Epithelial cell of proximal tubule (primary cell): ENCODE results near the gene ZNF280D. TPM values are rescaled to one million over a fixed set of nuclear protein-coding genes. Genes with fewer than 3 reads are reported as not detected.
"Not testable (repeated sequence)": the region's sequence is repeated elsewhere in the genome, so short reads cannot be mapped to it uniquely, and the experiment has no call there.

Experiments used
- DNase-seq: peaks from one replicate; pipeline ENCODE4 v3.0.0-alpha.2; 2011; ENCODE audit warnings: low read depth
- H3K4me3 ChIP-seq: 2 replicates; pipeline ENCODE4 v1.5.1; 2011; ENCODE audit warnings: low read depth, mild to moderate bottlenecking, low read length
- total RNA-seq: library from RNA; depleted of rRNA; stranded (reverse); fragments of >200 nt; gene quantifications from 2 replicates; pipeline ENCODE4 v1.2.3, GENCODE V29; 2015
- TF ChIP-seq, protein P1 (sequence below): conservative IDR thresholded peaks from 2 replicates; pipeline ENCODE4 v1.5.1; 2012; ENCODE audit warnings: low read depth, mild to moderate bottlenecking, low read length

The ZNF280D gene
- total RNA-seq, 1 donor from 2014 or later = 8.0 TPM

DNA sequence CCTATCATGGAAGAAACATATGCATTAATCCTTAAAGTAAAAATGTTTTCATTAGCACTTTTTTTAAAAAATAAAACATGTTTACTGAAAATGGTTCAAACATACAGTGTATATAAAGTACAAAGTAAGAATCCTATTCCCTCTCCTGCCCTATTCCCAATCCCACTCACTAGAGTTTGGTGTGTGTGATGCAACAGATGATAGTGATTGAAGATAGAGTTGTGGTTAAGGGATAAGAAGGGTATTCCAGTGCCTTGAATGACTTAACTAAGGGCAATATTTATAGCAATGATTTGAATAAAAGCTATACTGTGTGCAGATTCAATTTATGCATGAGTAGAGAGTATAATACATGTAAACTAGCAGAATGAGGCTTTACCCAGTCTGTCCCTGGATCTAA, 18.1 kb downstream of the ZNF280D start:
- H3K4me3 ChIP-seq = no peak overlapping the region
- TF ChIP-seq, protein P1, sequence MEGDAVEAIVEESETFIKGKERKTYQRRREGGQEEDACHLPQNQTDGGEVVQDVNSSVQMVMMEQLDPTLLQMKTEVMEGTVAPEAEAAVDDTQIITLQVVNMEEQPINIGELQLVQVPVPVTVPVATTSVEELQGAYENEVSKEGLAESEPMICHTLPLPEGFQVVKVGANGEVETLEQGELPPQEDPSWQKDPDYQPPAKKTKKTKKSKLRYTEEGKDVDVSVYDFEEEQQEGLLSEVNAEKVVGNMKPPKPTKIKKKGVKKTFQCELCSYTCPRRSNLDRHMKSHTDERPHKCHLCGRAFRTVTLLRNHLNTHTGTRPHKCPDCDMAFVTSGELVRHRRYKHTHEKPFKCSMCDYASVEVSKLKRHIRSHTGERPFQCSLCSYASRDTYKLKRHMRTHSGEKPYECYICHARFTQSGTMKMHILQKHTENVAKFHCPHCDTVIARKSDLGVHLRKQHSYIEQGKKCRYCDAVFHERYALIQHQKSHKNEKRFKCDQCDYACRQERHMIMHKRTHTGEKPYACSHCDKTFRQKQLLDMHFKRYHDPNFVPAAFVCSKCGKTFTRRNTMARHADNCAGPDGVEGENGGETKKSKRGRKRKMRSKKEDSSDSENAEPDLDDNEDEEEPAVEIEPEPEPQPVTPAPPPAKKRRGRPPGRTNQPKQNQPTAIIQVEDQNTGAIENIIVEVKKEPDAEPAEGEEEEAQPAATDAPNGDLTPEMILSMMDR = no peak
- DNase-seq = no peak

DNA sequence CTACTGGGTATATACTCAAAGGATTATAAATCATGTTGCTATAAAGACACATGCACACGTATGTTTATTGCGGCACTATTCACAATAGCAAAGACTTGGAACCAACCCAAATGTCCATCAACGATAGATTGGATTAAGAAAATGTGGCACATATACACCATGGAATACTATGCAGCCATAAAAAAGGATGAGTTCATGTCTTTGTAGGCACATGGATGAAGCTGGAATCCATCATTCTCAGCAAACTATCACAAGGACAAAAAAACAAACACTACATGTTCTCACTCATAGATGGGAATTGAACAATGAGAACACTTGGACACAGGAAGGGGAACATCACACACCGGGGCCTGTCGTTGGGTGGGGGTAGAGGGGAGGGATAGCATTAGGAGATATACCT, 23.8 kb downstream of the ZNF280D start:
- DNase-seq, H3K4me3 ChIP-seq: not testable (repeated sequence)

DNA sequence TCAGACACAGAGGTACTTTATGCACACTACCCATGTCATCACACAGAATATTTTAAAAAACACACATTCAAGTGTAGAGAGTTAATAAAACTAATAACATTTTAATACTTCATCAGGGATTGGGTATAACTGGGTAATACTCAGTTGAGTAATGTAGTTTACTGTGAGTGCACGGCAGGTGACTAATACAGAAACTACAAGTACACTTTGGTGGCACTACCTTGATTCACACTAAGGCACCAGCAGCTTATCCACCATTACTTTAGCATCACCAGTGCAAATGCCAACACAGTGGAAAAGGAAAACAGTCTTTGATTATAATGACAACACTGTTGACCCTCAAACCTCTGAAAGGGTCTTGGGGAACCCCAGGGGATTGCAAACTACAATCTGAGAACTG, 33.6 kb downstream of the ZNF280D start:
- DNase-seq = no peak
- H3K4me3 ChIP-seq = no peak overlapping the region
- TF ChIP-seq, protein P1 = no peak

DNA sequence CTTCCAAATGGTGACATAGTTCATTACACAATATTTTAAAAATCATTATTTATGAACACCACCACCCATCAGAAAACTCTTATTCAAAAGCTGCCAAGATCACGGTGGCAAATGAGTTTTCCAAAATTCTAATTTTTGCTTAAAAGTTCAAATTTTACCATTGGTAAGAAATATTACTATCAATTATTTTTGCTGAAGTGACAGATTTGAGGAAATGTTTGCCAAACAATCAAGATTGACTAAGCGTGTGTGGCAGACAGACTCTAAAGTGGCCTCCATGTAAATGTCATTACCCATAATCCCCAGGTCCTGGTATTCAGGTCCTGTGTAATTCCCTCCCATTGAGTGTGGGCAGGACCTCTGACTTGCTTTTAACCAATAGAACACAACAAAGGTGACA, 35.0 kb downstream of the ZNF280D start:
- DNase-seq = no peak
- no peak overlapping the region for H3K4me3 ChIP-seq
- TF ChIP-seq, protein P1 = no peak

DNA sequence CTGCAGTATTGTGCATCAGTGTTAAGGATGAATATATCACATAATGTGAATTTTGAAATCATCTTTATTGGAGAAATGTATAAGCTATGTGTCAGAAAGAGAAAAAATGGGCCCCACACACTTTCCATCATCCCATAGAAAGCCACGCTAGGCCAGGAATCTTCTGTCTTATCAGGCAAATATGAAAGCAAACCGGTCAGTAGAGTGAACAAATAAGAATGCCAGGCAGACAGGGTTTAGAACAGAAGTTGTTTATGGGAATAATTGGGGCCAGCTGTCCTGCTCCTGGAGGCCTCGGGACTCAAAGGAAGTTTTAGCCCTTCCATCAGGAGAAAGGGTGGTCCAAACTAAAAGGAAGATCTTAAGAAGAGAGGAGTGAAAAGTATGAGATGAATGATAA, 39.5 kb downstream of the ZNF280D start:
- TF ChIP-seq, protein P1 = no peak
- DNase-seq = no peak
- H3K4me3 ChIP-seq = no peak overlapping the region

DNA sequence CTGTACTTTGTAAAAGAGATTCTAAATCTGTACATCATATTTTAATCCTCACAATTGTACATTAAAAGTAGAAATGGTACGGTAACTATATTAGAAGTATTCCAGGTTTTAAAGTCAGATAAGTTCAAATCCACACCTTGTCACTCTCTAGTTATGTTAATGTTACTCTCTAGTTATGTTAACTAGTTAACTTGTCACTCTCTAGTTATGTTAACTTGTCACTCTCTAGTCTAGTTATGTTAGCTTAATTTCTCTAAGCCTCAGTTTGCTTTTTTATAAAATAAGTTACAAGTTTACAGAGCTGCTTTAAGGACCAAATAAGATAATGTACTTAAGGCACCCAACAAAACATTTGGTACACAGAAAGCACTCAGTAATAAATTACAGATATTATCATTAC, 42.6 kb downstream of the ZNF280D start:
- TF ChIP-seq, protein P1 = no peak
- no peak overlapping the region for H3K4me3 ChIP-seq
- no peak for DNase-seq

DNA sequence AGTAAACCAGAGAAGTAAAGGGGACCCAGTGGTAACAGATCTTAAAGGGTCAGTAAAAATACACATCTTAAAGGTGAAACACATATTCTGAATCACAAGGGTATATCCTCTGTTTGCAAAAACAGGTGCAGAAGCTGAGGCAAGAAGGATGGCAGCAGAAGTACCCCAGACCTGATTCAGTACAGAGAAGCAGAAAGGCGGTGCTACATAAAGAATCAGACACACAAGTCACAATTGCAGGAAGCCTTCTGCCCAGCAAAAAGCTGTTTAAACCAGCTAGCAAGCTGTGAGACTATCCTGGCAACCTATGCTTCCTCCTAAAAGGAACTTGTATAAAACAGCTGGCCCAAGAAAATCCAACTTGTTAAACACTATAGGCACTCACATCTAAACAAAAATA, 49.4 kb downstream of the ZNF280D start:
- no peak overlapping the region for H3K4me3 ChIP-seq
- DNase-seq = no peak
- TF ChIP-seq, protein P1 = no peak

DNA sequence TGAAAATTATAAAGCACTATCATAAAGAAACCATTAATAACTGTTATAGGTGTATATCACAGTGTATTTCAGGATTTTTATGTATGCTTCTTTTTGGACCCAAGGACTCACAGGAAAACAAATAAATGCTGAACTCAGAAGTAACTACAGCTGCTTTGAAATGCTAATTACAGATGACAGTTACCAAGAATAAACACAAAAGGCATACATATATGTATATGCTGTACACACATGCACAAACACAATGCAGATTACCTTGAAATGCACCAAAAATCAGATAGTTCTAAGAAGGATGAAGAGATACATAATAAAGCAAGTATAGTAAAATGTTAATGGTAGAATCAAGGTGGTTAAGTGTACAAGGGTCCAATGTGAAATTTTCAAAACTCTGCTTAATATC, 52.2 kb downstream of the ZNF280D start:
- H3K4me3 ChIP-seq = no peak overlapping the region
- DNase-seq = no peak
- TF ChIP-seq, protein P1 = no peak
